Left lung (tissue), 10 donors: Measurements from ENCODE around the gene IRF8. TPM values are rescaled to one million over a fixed set of nuclear protein-coding genes. Genes with fewer than 3 reads are reported as not detected.

Experiments used
- ATAC-seq: fragments of 200-7000 bp; cut with Tn5 transposase; one replicate; pipeline ENCODE4 v1.9.1; 2020; ENCODE audit warnings: moderate library complexity
- DNase-seq, 4 donors: peaks; one replicate each; pipeline ENCODE4 v3.0.0-alpha.2; 2013 to 2020
- H3K27ac ChIP-seq, 2 donors: fragments of 200-600 bp; sonication (generic) in 1 of 2; one replicate each; pipeline versions ENCODE4 v1.5.0 to v1.8.0; 2020 to 2021
- H3K27me3 ChIP-seq, 2 donors: fragments of 200-600 bp; sonication (generic) in 1 of 2; one replicate each; pipeline versions ENCODE4 v1.5.0 to v1.8.0; 2020 to 2021
- H3K36me3 ChIP-seq, 2 donors: fragments of 200-600 bp; sonication (generic) in 1 of 2; one replicate each; pipeline versions ENCODE4 v1.5.0 to v1.8.0; 2020 to 2021
- H3K4me1 ChIP-seq, 2 donors: fragments of 200-600 bp; one replicate each; pipeline ENCODE4 v1.8.0; 2021
- H3K4me3 ChIP-seq, 2 donors: fragments of 200-600 bp; sonication (generic) in 1 of 2; one replicate each; pipeline versions ENCODE4 v1.5.0 to v1.8.0; 2020 to 2021; ENCODE audit warnings: mild to moderate bottlenecking in 1 of 2
- H3K9me3 ChIP-seq, 2 donors: fragments of 200-600 bp; sonication (generic) in 1 of 2; one replicate each; pipeline versions ENCODE4 v1.5.0 to v1.8.0; 2020 to 2021
- intact Hi-C, 2 donors: fragments of 100-400 bp; cut with DNase I; formaldehyde crosslinking; loops; one replicate each; pipeline versions ENCODE4 v1.11.2 to v1.14.2; 2022
- polyA plus RNA-seq, 6 donors: library from polyadenylated mRNA; unstranded; fragments of 120-200 nt; gene quantifications; one replicate each; pipeline ENCODE4 v1.2.1, GENCODE V29; 2013; ENCODE audit not compliant: insufficient read length in 6 of 6
- total RNA-seq, 2 donors: library from RNA; stranded (reverse); fragmentation: NEBNext Ultra II Directional; extraction: Animal tissue kit (Norgen Biotek cat#: 25700); gene quantifications; one replicate each; pipeline ENCODE4 v1.2.1, GENCODE V29; 2021
- TF ChIP-seq, protein P1 (sequence below), 2 donors: fragments of 200-600 bp; sonication (generic) in 1 of 2; IDR thresholded peaks; one replicate each; pipeline versions ENCODE4 v1.5.0 to v1.8.0; 2021; ENCODE audit warnings: antibody characterized with exemption in 2 of 2
- donor health status: DM: no; HTN: yes; CAD: no.
- donor health status: DM: no; HTN: no; CAD: no.

Gene IRF8
- total and polyA plus RNA-seq, 8 donors = 9.8 to 33.6 (median 15.2) TPM

DNA sequence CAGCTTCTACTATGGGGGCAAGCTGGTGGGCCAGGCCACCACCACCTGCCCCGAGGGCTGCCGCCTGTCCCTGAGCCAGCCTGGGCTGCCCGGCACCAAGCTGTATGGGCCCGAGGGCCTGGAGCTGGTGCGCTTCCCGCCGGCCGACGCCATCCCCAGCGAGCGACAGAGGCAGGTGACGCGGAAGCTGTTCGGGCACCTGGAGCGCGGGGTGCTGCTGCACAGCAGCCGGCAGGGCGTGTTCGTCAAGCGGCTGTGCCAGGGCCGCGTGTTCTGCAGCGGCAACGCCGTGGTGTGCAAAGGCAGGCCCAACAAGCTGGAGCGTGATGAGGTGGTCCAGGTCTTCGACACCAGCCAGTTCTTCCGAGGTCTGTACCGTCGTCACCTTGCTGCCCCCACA, 19.5 kb downstream of the IRF8 start:
- TF ChIP-seq, protein P1, sequence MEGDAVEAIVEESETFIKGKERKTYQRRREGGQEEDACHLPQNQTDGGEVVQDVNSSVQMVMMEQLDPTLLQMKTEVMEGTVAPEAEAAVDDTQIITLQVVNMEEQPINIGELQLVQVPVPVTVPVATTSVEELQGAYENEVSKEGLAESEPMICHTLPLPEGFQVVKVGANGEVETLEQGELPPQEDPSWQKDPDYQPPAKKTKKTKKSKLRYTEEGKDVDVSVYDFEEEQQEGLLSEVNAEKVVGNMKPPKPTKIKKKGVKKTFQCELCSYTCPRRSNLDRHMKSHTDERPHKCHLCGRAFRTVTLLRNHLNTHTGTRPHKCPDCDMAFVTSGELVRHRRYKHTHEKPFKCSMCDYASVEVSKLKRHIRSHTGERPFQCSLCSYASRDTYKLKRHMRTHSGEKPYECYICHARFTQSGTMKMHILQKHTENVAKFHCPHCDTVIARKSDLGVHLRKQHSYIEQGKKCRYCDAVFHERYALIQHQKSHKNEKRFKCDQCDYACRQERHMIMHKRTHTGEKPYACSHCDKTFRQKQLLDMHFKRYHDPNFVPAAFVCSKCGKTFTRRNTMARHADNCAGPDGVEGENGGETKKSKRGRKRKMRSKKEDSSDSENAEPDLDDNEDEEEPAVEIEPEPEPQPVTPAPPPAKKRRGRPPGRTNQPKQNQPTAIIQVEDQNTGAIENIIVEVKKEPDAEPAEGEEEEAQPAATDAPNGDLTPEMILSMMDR (IDR thresholded peaks at IDR 0.05) = no peak
- ATAC-seq = no peak
- DNase-seq = no peak
- Histone ChIP-seq H3K36me3 (peaks cover 0 to 31% of the 10 kb centered on the region in 2 donors), H3K4me3 (no peak overlapping the region), H3K27me3 (no peaks in the 10 kb centered on the region), H3K27ac (no peak overlapping the region), H3K9me3 (no peaks in the 10 kb centered on the region), H3K4me1 (peaks cover 0 to 39% of the 10 kb centered on the region in 2 donors)
- intact Hi-C loops = no loop called here

DNA sequence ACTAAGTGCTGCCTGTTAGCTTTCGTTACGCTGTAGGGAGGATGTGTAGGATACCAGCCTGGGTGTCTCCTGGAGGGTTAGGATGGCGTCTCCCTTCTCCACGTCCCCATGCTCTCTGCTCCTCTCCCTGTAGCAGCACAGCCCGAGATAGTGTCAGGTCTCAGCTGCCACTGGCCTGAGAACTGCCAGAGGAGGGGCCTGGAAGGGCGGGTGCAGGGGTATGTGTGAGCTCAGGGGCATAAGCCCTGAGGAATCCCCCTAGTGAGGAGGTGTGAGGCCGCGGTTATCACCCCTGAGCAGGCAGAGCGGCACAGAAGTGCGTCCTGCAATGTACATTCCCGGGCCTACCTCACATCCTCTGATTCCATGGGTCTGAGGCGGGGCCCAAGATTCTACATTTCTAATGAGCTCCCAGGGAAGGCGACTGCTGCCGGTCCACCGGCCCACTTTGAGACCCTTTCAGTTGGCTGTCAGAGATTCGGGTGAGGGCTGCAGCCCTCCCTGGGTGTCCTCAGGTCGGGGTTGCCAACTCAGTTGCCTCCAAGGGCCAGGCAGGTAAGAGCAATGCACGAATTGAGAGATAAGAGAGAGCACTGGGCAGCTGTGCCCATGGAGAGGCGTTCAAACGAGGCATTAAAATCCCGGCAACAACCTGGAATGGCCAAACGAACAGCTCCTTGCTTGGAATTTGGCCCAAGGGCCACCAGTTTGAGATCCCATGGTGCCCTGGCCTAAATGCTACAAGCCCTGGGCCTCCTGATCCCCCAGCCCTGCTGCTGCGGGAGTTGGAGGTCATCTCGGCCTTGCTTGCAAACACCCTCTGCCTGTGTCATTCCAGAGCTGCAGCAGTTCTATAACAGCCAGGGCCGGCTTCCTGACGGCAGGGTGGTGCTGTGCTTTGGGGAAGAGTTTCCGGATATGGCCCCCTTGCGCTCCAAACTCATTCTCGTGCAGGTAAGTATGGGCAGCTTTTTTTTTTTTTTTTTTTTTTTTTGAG, 20.6 kb downstream of the IRF8 start:
- Histone ChIP-seq H3K36me3 (peaks cover 0 to 31% of the 10 kb centered on the region in 2 donors), H3K9me3 (no peaks in the 10 kb centered on the region), H3K4me3 (no peak overlapping the region), H3K27me3 (no peaks in the 10 kb centered on the region), H3K4me1 (peaks cover 0 to 30% of the 10 kb centered on the region in 2 donors), H3K27ac (no peak overlapping the region)
- TF ChIP-seq, protein P1 (IDR thresholded peaks at IDR 0.05) = no peak
- DNase-seq = no peak
- intact Hi-C loops = no loop called here
- ATAC-seq = no peak

DNA sequence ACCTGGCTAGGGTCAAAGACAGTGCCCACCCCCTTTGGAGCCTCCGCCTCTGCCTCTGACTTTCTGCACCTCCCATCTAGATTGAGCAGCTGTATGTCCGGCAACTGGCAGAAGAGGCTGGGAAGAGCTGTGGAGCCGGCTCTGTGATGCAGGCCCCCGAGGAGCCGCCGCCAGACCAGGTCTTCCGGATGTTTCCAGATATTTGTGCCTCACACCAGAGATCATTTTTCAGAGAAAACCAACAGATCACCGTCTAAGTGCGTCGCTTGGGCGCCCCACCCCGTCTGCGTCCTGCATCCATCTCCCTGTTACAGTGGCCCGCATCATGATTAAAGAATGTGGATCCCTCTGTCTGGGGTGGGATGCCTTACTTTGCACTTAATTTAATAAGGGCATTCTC, 22.1 kb downstream of the IRF8 start:
- no peak overlapping the region for H3K4me3 ChIP-seq
- H3K27ac ChIP-seq = no peak overlapping the region
- TF ChIP-seq, protein P1 (IDR thresholded peaks at IDR 0.05) = no peak
- no peak for DNase-seq
- H3K36me3 ChIP-seq = peaks cover 0 to 28% of the 10 kb centered on the region in 2 donors
- no peaks in the 10 kb centered on the region for H3K27me3 ChIP-seq
- ATAC-seq = no peak
- H3K4me1 ChIP-seq = peaks cover 0 to 21% of the 10 kb centered on the region in 2 donors
- intact Hi-C loops = no loop called here
- no peaks in the 10 kb centered on the region for H3K9me3 ChIP-seq

DNA sequence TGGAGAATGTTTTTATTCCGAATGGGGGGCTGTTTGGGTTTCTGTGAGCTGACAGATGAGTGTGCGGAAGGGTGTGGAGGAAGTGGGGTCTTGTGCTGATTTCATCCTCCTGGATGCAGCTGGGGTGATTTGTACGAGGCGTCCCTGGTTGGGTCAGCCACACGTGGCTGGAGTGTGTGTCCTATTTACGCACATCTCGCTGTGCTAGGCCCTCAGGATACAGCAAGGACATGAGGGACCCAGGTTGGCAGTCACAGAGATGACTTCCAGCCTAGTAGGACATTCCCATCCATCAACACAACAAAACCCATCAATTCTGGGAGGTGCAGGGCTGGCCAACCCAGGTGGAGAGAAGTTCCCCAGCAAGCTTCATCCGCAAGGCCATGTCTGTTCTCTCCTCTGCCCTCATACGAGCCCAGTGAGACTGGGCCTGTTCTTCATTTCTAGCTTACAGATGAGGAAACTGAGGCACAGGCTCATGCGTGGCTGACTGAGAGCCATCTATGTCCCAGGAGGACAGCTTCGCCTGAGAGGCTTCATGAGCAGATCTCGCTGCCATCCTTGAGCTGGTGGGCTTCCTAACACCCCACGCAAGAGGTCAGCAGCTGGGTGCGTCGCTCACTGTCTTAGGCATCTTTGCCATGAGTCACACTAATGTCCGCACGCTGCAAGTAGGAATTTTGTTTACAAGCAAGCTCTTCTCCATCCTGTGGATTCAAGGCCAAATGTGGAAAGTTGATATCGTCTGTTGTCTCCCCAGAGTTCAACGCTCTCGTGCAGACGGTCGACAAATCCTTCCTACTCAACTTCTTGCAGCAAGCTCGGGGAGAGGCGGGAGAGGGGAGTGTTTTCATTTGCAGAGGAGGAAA, 24.4 kb downstream of the IRF8 start:
- no peaks in the 10 kb centered on the region for H3K9me3 ChIP-seq
- no peak overlapping the region for H3K27ac ChIP-seq
- peaks cover 0 to 26% of the 10 kb centered on the region in 2 donors for H3K36me3 ChIP-seq
- peaks cover 7 to 20% of the 10 kb centered on the region in 2 donors for H3K4me1 ChIP-seq
- DNase-seq (no peak), ATAC-seq (no peak)
- no peak overlapping the region for H3K4me3 ChIP-seq
- peaks cover 0 to 15% of the 10 kb centered on the region in 2 donors for H3K27me3 ChIP-seq
- intact Hi-C loops = no loop called here
- TF ChIP-seq, protein P1 (IDR thresholded peaks at IDR 0.05) = no peak
